OCI-LY7 (cell line): ENCODE results near the gene ZNF808.

ENCODE experiments used
- CTCF ChIP-seq: fragments of 200-600 bp; sonication (generic); conservative IDR thresholded peaks from 2 replicates; pipeline ENCODE4 v1.5.1; 2014; ENCODE audit warnings: mild to moderate bottlenecking, antibody characterized with exemption, low read length, moderate library complexity, mixed read lengths
- EZH2phosphoT487 ChIP-seq: fragments of 200-600 bp; sonication (generic); IDR thresholded peaks from 2 replicates; pipeline ENCODE4 v1.6.1; 2018; ENCODE audit warnings: low read depth, borderline replicate concordance, mild to moderate bottlenecking, mixed run types, antibody characterized with exemption, low read length, moderate library complexity, mixed read lengths

- TF ChIP-seq CTCF = no peak
- no peak for TF ChIP-seq EZH2phosphoT487
Observed at GRCh38 chr19:52585604-52586003, 58.1 kb downstream of the ZNF808 start.
